Epithelial cell of proximal tubule (primary cell): Measurements from ENCODE around the gene ZMIZ1. TPM values are rescaled to one million over a fixed set of nuclear protein-coding genes. Genes with fewer than 3 reads are reported as not detected.

Experiments
- DNase-seq: peaks from one replicate; pipeline ENCODE4 v3.0.0-alpha.2; 2011; ENCODE audit warnings: low read depth
- H3K4me3 ChIP-seq: 2 replicates; pipeline ENCODE4 v1.5.1; 2011; ENCODE audit warnings: low read depth, mild to moderate bottlenecking, low read length
- CTCF ChIP-seq: conservative IDR thresholded peaks from 2 replicates; pipeline ENCODE4 v1.5.1; 2012; ENCODE audit warnings: low read depth, mild to moderate bottlenecking, low read length
- total RNA-seq: library from RNA; depleted of rRNA; stranded (reverse); fragments of >200 nt; gene quantifications from 2 replicates; pipeline ENCODE4 v1.2.3, GENCODE V29; 2015

ZMIZ1 gene
- total RNA-seq, 1 donor from 2014 or later: 21.4 TPM

- no peak for DNase-seq
- TF ChIP-seq CTCF: no peak
- no peak overlapping the region for H3K4me3 ChIP-seq
These were observed 89.8 kb downstream of the ZMIZ1 start for GRCh38 chr10:79158402-79159097.

- TF ChIP-seq CTCF: no peak
- no peak overlapping the region for H3K4me3 ChIP-seq
- DNase-seq: no peak
These were observed 90.4 kb downstream of the ZMIZ1 start for GRCh38 chr10:79159141-79159651.

GRCh38 chr10:79159785-79160184 lies 91.0 kb downstream of the ZMIZ1 start:
- DNase-seq: no peak
- H3K4me3 ChIP-seq: no peak overlapping the region
- no peak for TF ChIP-seq CTCF

GRCh38 chr10:79160191-79160590 lies 91.4 kb downstream of the ZMIZ1 start:
- DNase-seq: no peak
- no peak overlapping the region for H3K4me3 ChIP-seq
- TF ChIP-seq CTCF: no peak

GRCh38 chr10:79161557-79161956 lies 92.8 kb downstream of the ZMIZ1 start:
- no peak overlapping the region for H3K4me3 ChIP-seq
- no peak for TF ChIP-seq CTCF
- no peak for DNase-seq

GRCh38 chr10:79162022-79162421 lies 93.3 kb downstream of the ZMIZ1 start:
- TF ChIP-seq CTCF: no peak
- DNase-seq: no peak
- no peak overlapping the region for H3K4me3 ChIP-seq
